Measurements from ENCODE around the gene FAM216B.

FAM216B gene

GRCh38 chr13:42836930-42837690 lies 55.7 kb downstream of the FAM216B start:
- DNase-seq (ENCODE audit: low read depth): no peak
